PC-9 (cell line): Measurements from ENCODE around the gene B4GALNT2.
"Not testable (repeated sequence)": the region's sequence is repeated elsewhere in the genome, so short reads cannot be mapped to it uniquely, and the experiment has no call there.

Experiments used
- EZH2 ChIP-seq: fragments of 200-600 bp; sonication (generic); IDR thresholded peaks from 2 replicates; pipeline ENCODE4 v1.8.0; 2017; ENCODE audit warnings: antibody characterized with exemption, low read depth
- TF ChIP-seq, protein P1 (sequence below): fragments of 200-600 bp; sonication (generic); conservative IDR thresholded peaks from 2 replicates; pipeline ENCODE4 v1.6.1; 2017; ENCODE audit warnings: mixed run types, antibody characterized with exemption, mild to moderate bottlenecking, moderate library complexity

DNA sequence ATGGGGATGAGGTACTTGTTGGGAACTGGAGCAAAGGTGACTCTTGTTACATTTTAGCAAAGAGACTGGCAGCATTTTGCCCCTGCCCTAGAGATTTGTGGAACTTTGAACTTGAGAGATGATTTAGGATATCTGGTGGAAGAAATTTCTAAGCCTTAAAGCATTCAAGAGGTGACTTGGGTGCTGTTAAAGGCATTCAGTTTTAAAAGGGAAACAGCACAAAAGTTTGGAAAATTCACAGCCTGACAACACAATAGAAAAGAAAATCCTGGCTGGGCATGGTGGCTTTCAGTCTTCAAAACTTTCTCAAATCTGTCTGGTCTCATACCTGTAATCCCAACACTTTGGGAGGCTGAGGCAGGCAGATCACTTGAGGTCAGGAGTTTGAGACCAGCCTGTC is 52.0 kb downstream of the B4GALNT2 start:
- TF ChIP-seq, protein P1, sequence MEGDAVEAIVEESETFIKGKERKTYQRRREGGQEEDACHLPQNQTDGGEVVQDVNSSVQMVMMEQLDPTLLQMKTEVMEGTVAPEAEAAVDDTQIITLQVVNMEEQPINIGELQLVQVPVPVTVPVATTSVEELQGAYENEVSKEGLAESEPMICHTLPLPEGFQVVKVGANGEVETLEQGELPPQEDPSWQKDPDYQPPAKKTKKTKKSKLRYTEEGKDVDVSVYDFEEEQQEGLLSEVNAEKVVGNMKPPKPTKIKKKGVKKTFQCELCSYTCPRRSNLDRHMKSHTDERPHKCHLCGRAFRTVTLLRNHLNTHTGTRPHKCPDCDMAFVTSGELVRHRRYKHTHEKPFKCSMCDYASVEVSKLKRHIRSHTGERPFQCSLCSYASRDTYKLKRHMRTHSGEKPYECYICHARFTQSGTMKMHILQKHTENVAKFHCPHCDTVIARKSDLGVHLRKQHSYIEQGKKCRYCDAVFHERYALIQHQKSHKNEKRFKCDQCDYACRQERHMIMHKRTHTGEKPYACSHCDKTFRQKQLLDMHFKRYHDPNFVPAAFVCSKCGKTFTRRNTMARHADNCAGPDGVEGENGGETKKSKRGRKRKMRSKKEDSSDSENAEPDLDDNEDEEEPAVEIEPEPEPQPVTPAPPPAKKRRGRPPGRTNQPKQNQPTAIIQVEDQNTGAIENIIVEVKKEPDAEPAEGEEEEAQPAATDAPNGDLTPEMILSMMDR, result not testable (repeated sequence)
- not testable (repeated sequence) for TF ChIP-seq EZH2
